AG20443 (cell line): Measurements from ENCODE around the gene CTNNBL1.
"Not testable (repeated sequence)": the region's sequence is repeated elsewhere in the genome, so short reads cannot be mapped to it uniquely, and the experiment has no call there.

Source experiments
- DNase-seq: peaks from one replicate; pipeline ENCODE4 v3.0.0; 2012; ENCODE audit warnings: low spot score, mixed read lengths

The CTNNBL1 gene

DNA sequence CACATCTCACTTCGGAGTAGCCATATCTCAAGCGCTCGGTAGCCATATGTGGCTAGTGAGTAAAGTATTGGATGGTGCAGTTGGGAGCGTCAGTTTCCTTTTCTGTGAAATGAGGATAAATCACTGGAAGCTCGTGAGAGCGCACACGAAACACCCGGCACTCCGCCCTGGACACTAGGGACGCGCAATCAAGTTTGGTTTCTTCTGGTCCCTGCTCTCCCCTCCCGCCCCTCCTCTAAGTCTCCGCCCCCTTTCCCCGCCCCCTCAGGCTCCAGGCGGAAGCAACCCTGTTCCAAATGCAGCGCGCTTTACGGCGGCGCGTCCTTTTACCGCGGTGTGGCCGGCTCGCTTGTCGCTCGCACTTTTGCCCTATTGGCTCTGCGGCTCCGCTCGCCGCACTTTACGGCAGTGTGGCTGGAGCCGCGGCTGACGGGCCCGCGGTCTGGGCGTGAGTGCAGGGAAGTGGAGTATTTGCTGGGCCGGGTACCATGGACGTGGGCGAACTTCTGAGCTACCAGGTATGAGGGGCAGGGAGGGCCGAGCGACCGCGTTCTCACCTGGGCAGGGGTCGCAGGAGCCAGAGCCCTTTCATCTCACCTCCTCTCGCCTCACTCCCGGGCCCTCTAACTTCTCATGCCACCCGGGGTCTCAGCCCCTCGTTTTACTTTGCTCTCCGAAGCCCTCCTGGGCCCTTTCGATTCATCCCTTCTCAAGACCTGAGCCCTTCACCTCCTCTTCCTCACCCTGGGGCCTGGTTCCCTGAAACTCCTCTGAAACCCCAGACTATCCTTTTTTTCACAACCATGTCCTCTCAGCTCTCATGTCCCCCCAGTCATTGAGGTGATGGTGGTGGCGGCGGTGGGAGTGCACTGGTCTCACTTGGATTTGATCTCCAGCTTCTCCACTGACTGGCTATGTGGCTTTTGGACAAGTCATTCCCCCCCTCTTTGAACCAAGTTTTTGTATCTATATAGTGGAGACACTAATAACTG, at the start of gene CTNNBL1:
TSS of gene CTNNBL1 (plus strand) at position 396 of the 992 bp plus-strand sequence. CDS start at position 489, 93 bp downstream.
- DNase-seq = peak; percentile 98

- no peak for DNase-seq
Measured at GRCh38 chr20:37644605-37645004, 49.2 kb upstream of the CTNNBL1 start.

DNA sequence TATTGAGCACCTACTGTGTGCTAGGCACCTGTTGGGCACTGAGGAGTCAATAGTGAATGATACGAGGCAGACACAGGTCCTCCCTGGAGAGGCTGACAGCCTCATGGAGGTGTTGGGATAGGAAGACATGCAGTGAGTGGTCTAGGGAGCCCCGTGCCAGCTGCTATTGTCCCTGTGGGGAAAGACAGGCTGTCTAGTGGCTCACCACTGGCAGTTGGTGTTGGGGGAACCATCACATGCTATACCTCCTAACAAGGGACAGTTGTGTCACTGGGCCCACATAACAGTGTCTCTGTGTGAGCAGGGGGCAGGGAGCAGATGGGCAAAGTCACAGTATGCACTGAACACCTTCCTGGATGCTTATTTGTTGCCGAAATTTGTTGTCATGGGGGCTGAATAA, 45.9 kb upstream of the CTNNBL1 start:
- no peak for DNase-seq

GRCh38 chr20:37649017-37649416, 44.8 kb upstream of the CTNNBL1 start:
- peak; percentile 45 for DNase-seq

DNA sequence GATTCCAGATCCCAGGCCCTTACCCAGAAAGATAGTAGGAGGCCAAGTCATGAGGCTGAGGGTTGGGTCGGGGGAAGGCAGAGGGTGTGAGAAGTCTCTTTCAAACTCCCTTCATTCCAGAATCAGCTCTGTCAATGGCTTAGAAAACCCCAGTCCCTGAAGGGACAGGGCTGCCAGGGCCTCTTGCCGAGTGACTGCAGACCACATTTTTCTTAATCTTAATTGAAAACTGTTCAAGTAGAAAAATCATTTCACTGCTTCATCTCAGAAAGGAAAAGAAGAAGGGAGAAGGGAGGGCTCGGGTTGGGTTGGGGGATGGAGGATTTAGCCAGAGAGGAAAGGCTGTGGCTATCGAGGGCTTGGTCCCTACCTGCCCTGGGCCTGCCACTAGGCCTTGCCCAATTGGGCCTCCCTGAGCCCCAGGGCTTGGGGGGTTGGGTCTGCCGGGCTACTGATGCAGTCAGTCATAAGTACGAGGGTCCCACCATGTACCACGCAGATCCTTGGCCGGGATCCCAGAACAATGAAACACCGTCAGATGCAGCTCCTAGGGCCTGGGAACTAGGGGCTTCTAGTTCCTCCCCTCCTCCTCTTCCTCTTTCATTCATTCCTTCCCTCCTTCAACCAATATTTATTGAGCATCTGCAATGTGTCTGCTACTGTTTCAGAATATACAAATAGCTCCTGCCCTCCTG, 44.0 kb upstream of the CTNNBL1 start:
- no peak for DNase-seq

GRCh38 chr20:37650661-37651060, 43.2 kb upstream of the CTNNBL1 start:
- DNase-seq = no peak

GRCh38 chr20:37651932-37652331, 41.9 kb upstream of the CTNNBL1 start:
- no peak for DNase-seq

DNA sequence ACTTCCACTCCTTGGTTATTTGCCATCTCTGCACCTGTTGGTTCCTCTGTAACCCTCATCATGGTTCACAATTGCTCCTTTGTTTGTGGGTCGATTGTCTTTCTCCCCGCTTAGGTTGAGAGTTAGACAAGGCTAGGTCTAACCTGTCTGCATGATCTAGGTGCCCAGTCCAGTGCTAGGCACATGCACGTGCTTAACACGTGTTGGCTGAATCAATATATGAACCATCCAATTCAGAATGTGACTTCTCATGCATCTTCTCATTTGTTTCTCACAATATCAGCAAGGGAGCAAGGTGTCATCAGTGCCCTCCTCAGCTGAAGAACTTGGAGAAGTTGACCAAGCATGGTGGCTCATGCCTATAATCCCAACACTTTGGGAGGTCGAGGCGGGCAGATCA, 36.9 kb upstream of the CTNNBL1 start:
- no peak for DNase-seq

GRCh38 chr20:37657924-37658804, 35.7 kb upstream of the CTNNBL1 start:
- no peak for DNase-seq

DNA sequence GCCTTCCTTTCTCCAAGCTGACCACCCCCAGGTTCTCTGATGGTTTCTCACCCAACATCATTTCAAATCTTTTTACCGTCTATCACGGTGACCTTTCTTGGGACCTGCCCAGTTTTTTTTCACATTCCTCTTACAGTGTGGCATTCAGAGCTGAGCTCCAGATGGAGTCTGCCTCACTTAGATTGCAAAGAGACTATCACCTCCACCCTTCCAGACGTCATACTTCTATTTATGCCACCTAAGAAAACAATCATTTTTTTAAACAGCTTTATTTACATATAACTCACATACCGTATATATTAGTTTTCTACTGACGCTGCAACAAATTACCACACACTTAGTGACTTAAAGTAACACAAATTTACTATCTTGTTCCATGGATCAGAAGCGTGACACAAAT, 32.3 kb upstream of the CTNNBL1 start:
- DNase-seq = no peak

- DNase-seq = no peak
Measured at GRCh38 chr20:37662308-37662707, 31.5 kb upstream of the CTNNBL1 start.

- DNase-seq = not testable (repeated sequence)
Measured at GRCh38 chr20:37664595-37664994, 29.2 kb upstream of the CTNNBL1 start.

DNA sequence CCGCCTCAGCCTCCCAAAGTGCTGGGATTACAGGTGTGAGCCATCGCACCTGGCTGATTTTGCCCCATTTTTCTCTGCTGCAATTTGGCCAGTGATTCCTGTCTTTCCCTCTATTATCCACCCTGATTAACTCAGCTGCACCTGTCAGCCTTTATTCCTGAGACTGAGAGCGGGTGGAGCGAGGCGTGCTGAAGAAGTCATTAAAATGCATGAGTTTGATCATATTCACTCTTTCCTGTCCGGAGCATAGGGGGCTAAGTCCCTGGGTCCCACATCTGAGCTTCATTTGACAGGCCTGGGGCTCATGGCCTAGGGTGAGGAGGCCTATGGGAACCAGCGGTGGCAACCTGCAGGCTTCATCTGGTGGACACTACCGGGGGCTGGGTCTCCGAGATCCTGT, 25.7 kb upstream of the CTNNBL1 start:
- DNase-seq = no peak

- no peak for DNase-seq
Measured at GRCh38 chr20:37669062-37669772, 24.6 kb upstream of the CTNNBL1 start.

GRCh38 chr20:37669773-37670236, 24.0 kb upstream of the CTNNBL1 start:
- DNase-seq = no peak

- peak; percentile 66 for DNase-seq
Measured at GRCh38 chr20:37670351-37670791, 23.5 kb upstream of the CTNNBL1 start.

DNA sequence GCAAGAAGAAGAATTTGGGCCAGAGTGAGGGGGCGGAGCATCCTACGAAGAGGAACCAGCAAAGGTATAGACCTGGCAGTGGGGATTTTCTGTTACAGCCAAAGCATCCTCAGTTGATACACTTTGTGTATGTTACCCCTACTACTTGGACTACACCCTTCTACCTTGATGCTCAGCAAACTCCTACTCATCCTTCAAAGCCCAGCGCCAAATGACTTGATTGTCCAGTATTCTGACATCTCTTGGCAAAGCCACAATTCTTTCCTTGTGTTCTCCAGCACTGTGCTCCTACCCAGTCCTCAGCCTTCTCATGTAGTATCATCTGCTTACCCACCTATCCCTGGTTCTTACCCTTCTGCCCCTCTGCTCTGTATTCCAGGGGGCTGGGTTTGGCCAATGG, 21.7 kb upstream of the CTNNBL1 start:
- no peak for DNase-seq

DNA sequence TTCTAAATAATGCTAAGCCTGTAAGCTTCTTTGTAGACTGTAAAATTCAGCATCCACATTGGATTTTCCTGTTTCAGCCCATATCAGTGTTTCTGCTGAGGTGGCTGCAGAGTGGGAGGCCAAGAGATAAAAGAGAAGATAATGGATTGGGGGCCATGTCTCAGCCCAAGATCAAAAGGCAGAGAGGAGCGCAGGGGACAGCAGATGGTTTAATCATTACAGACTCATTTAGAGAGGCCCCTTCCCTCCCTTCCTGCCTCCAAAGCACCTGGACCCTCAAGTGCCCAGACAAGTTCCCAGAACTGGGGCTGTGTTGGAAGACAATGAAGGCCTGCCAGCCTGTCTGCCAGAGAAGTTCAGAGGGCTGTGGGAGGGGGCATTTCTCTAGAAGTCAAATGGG, 20.4 kb upstream of the CTNNBL1 start:
- DNase-seq = no peak

GRCh38 chr20:37676440-37676839, 17.4 kb upstream of the CTNNBL1 start:
- DNase-seq = no peak

GRCh38 chr20:37677969-37678861, 15.6 kb upstream of the CTNNBL1 start:
- no peak for DNase-seq
